Ovary (tissue), 9 donors: ENCODE measurements around the gene PRKD3. TPM values are rescaled to one million over a fixed set of nuclear protein-coding genes. Genes with fewer than 3 reads are reported as not detected.
A peak's percentile ranks its signal among the peaks of the same experiment; 100 is the strongest.

Experiments
- DNase-seq, 5 donors: peaks; one replicate each; pipeline ENCODE4 v3.0.0-alpha.2; 2019 to 2020
- H3K27ac ChIP-seq, 2 donors: fragments of 200-600 bp; one replicate each; pipeline versions ENCODE4 v1.5.1 to v1.8.0; 2019 to 2022
- H3K27me3 ChIP-seq: fragments of 200-600 bp; one replicate; pipeline ENCODE4 v1.8.0; 2022
- H3K36me3 ChIP-seq: fragments of 200-600 bp; sonication (generic); one replicate; pipeline ENCODE4 v1.5.1; 2019
- H3K4me1 ChIP-seq: one replicate; pipeline ENCODE4 v1.8.1; 2013; ENCODE audit warnings: mild to moderate bottlenecking, moderate library complexity; ENCODE audit not compliant: insufficient read depth
- H3K4me3 ChIP-seq: fragments of 200-600 bp; sonication (generic); one replicate; pipeline ENCODE4 v1.5.1; 2017
- H3K9me3 ChIP-seq, 2 donors: fragments of 200-600 bp in 1 of 2; sonication (generic) in 1 of 2; one replicate each; pipeline versions ENCODE4 v1.5.1 to v1.8.1; 2013 to 2019; ENCODE audit warnings: mild to moderate bottlenecking in 1 of 2, moderate library complexity in 1 of 2
- EP300 ChIP-seq: sonication (generic); formaldehyde crosslinking; IDR thresholded peaks from one replicate; pipeline ENCODE4 v1.6.1; 2017; ENCODE audit warnings: antibody characterized with exemption
- POLR2A ChIP-seq: fragments of 450-650 bp; IDR thresholded peaks from one replicate; pipeline ENCODE4 v1.6.1; 2017; ENCODE audit warnings: antibody characterized with exemption, mild to moderate bottlenecking, moderate library complexity
- WGBS, 3 donors: extraction: QIAGEN DNeasy Blood & Tissue Kit in 1 of 3; methylation state at CpG; one replicate each; pipeline versions ENCODE4 v1.1.5 to v1.1.7; 2013 to 2017; 5-methylcytosine and 5-hydroxymethylcytosine counted together
- intact Hi-C, 4 donors: fragments of 100-400 bp; cut with DNase I; formaldehyde crosslinking; loops; one replicate each; pipeline versions ENCODE4 v1.11.0 to v1.15.1; 2022 to 2023
- polyA plus RNA-seq, 2 donors: library from polyadenylated mRNA; stranded (reverse); fragments of 200-250 nt in 1 of 2; fragments of 350-450 nt in 1 of 2; fragmentation: Illumina TruSeq in 1 of 2; extraction: RNeasy Lipid Tissue Mini Kit (QIAGEN cat#74804) in 1 of 2; gene quantifications; one replicate each; pipeline ENCODE4 v1.2.3, GENCODE V29; 2013 to 2014
- total RNA-seq, 7 donors: library from RNA; depleted of rRNA in 2 of 7; stranded (reverse); fragments of >200 nt in 2 of 7; fragmentation: NEBNext Ultra II Directional in 3 of 7; extraction: Animal tissue kit (Norgen Biotek cat#: 25700) in 3 of 7; gene quantifications; one replicate each; pipeline versions ENCODE4 v1.1.0 to v1.2.4, GENCODE V29; 2016 to 2023
- TF ChIP-seq, protein P1 (sequence below), 3 donors: fragments of 450-650 bp in 2 of 3; fragments of 200-600 bp in 1 of 3; IDR thresholded peaks; one replicate each; pipeline versions ENCODE4 v1.5.1 to v1.8.0; 2016 to 2022; ENCODE audit warnings: antibody characterized with exemption in 3 of 3, mild to moderate bottlenecking in 1 of 3
- donor health status: DM: no; HTN: no; CAD: no; lungs with moderate emphysema.
- donor health status: DM: no; HTN: no; CAD: no.
- donor health status: Bipolar disorder and iron deficiency.
- donor health status: DM: yes; HTN: yes; CAD: no.
- donor health status: DM: no; HTN: no; CAD: no.
- donor health status: DM: yes; HTN: yes; CAD: no.

PRKD3 gene
- total and polyA plus RNA-seq, 9 donors = 13.7 to 48.8 (median 38.5) TPM

DNA sequence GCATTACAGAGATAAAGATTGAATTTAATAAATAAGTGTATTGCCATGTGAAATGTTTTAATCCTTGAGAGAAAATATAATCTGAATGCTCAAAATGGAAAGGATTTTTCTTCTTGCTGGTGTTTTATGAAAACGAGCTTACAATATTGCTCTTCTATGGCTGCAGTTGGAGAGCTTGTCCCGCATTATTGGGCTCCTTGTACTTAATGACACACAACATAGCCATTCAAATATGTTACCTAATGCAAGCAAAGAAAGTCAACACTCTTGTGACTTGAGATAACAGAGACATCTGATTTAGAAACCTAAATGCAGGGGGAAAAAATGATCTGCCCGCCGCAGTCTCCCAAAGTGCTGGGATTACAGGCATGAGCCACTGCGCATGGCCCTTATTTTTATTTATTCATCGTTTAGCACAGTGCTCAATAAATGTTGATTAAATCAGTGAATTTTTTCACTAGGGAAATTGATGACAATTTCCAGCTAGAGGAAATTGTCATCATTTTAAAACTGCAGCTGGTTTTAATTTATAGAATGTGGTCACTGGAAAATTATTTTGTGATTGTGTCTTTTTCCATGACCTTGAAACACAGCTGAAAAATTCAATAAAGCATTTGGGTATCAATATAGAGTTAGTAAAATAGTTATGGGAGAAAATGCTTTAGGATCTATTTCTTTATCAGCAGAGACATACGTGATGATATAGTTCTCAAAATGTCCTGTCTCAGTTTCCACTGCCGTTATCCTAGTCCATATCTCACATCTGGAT is 2.4 kb upstream of the PRKD3 start:
- 60 to 68% (median 66%) methylated on average over 8 of the region's 8 CpGs for WGBS, 3 donors
- Histone ChIP-seq H3K27me3 (no peaks in the 10 kb centered on the region), H3K9me3 (no peaks in the 10 kb centered on the region), H3K36me3 (no peaks in the 10 kb centered on the region), H3K4me1 (peaks cover 2% of the 10 kb centered on the region), H3K27ac (peak overlapping the region in 1 of 2 donors; percentile 93), H3K4me3 (no peak overlapping the region)
- no peak for TF ChIP-seq POLR2A
- TF ChIP-seq EP300 = no peak
- TF ChIP-seq, protein P1, sequence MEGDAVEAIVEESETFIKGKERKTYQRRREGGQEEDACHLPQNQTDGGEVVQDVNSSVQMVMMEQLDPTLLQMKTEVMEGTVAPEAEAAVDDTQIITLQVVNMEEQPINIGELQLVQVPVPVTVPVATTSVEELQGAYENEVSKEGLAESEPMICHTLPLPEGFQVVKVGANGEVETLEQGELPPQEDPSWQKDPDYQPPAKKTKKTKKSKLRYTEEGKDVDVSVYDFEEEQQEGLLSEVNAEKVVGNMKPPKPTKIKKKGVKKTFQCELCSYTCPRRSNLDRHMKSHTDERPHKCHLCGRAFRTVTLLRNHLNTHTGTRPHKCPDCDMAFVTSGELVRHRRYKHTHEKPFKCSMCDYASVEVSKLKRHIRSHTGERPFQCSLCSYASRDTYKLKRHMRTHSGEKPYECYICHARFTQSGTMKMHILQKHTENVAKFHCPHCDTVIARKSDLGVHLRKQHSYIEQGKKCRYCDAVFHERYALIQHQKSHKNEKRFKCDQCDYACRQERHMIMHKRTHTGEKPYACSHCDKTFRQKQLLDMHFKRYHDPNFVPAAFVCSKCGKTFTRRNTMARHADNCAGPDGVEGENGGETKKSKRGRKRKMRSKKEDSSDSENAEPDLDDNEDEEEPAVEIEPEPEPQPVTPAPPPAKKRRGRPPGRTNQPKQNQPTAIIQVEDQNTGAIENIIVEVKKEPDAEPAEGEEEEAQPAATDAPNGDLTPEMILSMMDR (IDR thresholded peaks at IDR 0.05) = no peak
- DNase-seq = no peak
- intact Hi-C loops = no loop called here

DNA sequence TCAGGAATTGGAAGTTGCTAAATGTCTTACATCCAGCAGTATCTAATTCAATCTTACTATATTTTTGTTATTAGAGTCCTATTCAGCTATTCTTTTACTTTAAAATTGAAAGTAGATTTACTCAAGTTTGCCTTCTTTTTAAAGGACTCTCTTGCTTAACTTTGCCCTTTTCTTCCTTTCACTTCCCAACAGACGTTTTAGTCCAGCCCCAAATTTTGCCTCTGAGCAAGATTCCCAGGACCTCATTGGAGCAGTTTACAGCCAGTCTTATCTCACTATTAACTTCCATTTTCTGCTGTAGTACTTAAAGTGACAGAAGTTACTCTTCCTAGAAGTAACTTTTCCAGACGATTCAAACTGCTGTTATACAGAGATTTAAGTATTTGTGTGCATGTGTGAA is 1.7 kb upstream of the PRKD3 start:
- Histone ChIP-seq H3K27ac (peak overlapping the region; percentile 18 to 93), H3K36me3 (no peaks in the 10 kb centered on the region), H3K27me3 (no peaks in the 10 kb centered on the region), H3K9me3 (no peaks in the 10 kb centered on the region), H3K4me3 (no peak overlapping the region), H3K4me1 (peaks cover 2% of the 10 kb centered on the region)
- peak in 3 of 5 donors; percentile 33 to 59 (median 35) for DNase-seq
- intact Hi-C loops = no loop called here
- 0% methylated on average over 2 of the region's 2 CpGs for whole genome bisulfite sequencing, 3 donors
- TF ChIP-seq, protein P1 (IDR thresholded peaks at IDR 0.05) = no peak
- TF ChIP-seq EP300 (no peak), POLR2A (no peak)

DNA sequence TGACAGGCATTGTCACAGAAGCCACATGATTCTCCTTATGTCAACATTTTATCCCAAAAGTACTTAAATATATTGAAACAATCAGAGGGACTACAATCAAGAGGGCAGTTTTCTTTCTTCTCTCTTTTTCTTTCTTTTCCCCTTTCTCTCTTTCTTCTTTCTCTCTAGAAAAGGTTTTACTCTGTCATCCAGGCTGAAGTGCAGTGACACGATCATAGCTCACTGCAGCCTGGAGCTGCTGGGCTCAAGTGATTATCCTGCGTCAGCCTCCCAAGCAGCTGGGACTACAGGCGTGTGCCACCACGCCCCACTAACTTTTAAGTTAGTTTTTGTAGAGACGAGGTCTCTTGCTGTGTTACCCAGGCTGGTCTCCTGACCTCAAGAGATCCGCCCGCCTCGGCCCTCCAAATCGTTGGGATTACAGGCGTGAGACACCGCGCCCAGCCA is 1.0 kb upstream of the PRKD3 start:
- WGBS, 3 donors = 76 to 87% (median 79%) methylated on average over 12 of the region's 12 CpGs
- DNase-seq = peak in 2 of 5 donors; percentile 31 to 36

DNA sequence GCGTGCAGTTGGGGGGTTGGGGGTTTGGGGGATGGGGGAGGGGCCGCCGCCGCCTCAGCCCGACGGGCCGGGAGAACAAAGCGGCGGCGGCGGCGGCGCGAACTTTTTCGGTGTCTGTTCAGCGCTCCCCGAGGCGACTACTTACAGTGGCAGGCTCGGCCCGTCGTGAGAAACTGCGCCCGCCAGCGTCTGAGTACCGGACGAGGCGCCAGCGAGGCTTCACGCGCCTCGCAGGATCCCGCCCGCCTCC is 172 bp downstream of the PRKD3 start:
- H3K9me3 ChIP-seq = no peaks in the 10 kb centered on the region
- H3K27ac ChIP-seq = peak overlapping the region; percentile 90 to 93
- peaks cover 2% of the 10 kb centered on the region for H3K4me1 ChIP-seq
- intact Hi-C loops = no loop called here
- WGBS, 3 donors = 0 to 1% methylated on average over 28 to 33 of the region's 33 CpGs; no CpG with 5 or more reads in 1 of the 3 donors
- TF ChIP-seq, protein P1 (IDR thresholded peaks at IDR 0.05) = no peak
- no peak for TF ChIP-seq EP300
- no peaks in the 10 kb centered on the region for H3K27me3 ChIP-seq
- H3K36me3 ChIP-seq = no peaks in the 10 kb centered on the region
- peak in 4 of 5 donors; percentile 84 to 90 (median 88) for DNase-seq
- peak overlapping the region; percentile 62 for H3K4me3 ChIP-seq

More for the DNA sequence above, 1.0 kb upstream of the PRKD3 start:
- intact Hi-C loops = no loop called here
- H3K9me3 ChIP-seq = no peaks in the 10 kb centered on the region
- peak overlapping the region; percentile 62 for H3K4me3 ChIP-seq
- no peaks in the 10 kb centered on the region for H3K36me3 ChIP-seq
- H3K27ac ChIP-seq = peak overlapping the region in 1 of 2 donors; percentile 93
- peaks cover 2% of the 10 kb centered on the region for H3K4me1 ChIP-seq
- H3K27me3 ChIP-seq = no peaks in the 10 kb centered on the region
- no peak for TF ChIP-seq EP300
- TF ChIP-seq POLR2A = no peak
- TF ChIP-seq, protein P1 (IDR thresholded peaks at IDR 0.05) = no peak
